ENCODE data around the gene CD300A. TPM values are rescaled to one million over a fixed set of nuclear protein-coding genes. Genes with fewer than 3 reads are reported as not detected.

Gene CD300A
- polyA plus RNA-seq, 1 donor (not counting 4 experiments of a cell fraction or from before 2014, with no cell fraction given): 0.07 TPM

DNA sequence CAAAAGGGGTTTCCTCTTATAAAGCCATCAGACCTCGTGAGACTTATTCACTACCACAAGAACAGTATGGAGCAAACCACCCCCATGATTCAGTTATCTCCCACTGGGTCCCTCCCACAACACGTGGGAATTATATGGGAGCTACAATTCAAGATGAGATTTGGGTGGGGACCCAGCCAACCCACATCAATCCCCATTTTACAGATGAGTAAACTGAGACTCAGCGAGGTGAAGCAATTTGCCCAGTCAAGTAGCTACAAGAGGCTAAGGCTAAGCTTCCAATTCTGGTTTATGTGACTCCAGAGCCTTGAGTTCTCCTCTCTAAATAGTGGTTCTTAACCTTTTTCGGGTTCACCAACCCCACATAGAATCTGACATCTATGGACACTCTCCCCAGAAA, 8.8 kb downstream of the CD300A start:
- Histone ChIP-seq H3K4me2 (ENCODE audit: control insufficient read depth, extremely low read depth, insufficient read depth, low read depth, low read length) (no peak overlapping the region), H3K4me3 (ENCODE audit: control insufficient read depth in 2 of 3, extremely low read depth in 1 of 3, insufficient read depth in 2 of 3, low read depth in 1 of 3, low read length in 3 of 3) (no peak overlapping the region), H3K9ac (ENCODE audit: control insufficient read depth, extremely low read depth, insufficient read depth, low read length) (no peak overlapping the region), H3K9me3 (ENCODE audit: control insufficient read depth, low read depth, low read length) (no peaks in the 10 kb centered on the region), H3K27me3 (ENCODE audit: control insufficient read depth, extremely low read depth, insufficient read depth, low read length) (peaks cover 11% of the 10 kb centered on the region), H3K36me3 (ENCODE audit: control insufficient read depth in 2 of 2, extremely low read depth in 1 of 2, insufficient read depth in 2 of 2, low read length in 2 of 2) (no peaks in the 10 kb centered on the region), H3K79me2 (ENCODE audit: control insufficient read depth, insufficient read depth, low read length) (no peaks in the 10 kb centered on the region), H2AFZ (ENCODE audit: control insufficient read depth, low read length) (no peak overlapping the region), H3K27ac (ENCODE audit: control insufficient read depth, insufficient read depth, low read length) (no peak overlapping the region), H4K20me1 (ENCODE audit: control insufficient read depth, extremely low read depth, insufficient read depth, low read length) (no peaks in the 10 kb centered on the region), H3K4me1 (ENCODE audit: control insufficient read depth, extremely low read depth, insufficient read depth, low read length) (no peaks in the 10 kb centered on the region), H3K9me1 (ENCODE audit: control insufficient read depth, extremely low read depth, insufficient read depth, low read length) (no peaks in the 10 kb centered on the region)
- dilution Hi-C loops (cut with MboI; ENCODE audit: extremely low pct_ligation_motif_present, low sequenced_read_pairs): no loop called here
- TF ChIP-seq, protein P1, sequence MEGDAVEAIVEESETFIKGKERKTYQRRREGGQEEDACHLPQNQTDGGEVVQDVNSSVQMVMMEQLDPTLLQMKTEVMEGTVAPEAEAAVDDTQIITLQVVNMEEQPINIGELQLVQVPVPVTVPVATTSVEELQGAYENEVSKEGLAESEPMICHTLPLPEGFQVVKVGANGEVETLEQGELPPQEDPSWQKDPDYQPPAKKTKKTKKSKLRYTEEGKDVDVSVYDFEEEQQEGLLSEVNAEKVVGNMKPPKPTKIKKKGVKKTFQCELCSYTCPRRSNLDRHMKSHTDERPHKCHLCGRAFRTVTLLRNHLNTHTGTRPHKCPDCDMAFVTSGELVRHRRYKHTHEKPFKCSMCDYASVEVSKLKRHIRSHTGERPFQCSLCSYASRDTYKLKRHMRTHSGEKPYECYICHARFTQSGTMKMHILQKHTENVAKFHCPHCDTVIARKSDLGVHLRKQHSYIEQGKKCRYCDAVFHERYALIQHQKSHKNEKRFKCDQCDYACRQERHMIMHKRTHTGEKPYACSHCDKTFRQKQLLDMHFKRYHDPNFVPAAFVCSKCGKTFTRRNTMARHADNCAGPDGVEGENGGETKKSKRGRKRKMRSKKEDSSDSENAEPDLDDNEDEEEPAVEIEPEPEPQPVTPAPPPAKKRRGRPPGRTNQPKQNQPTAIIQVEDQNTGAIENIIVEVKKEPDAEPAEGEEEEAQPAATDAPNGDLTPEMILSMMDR (optimal IDR thresholded peaks at IDR 0.05 in 1 of 3, IDR thresholded peaks at IDR 0.05 in 1 of 3, conservative IDR thresholded peaks at IDR 0.05 in 1 of 3; ENCODE audit: extremely low read depth in 1 of 3, insufficient read depth in 2 of 3, low read length in 3 of 3): no peak
- FAIRE-seq: no peak
- DNase-seq (ENCODE audit: low read depth, low spot score): no peak

DNA sequence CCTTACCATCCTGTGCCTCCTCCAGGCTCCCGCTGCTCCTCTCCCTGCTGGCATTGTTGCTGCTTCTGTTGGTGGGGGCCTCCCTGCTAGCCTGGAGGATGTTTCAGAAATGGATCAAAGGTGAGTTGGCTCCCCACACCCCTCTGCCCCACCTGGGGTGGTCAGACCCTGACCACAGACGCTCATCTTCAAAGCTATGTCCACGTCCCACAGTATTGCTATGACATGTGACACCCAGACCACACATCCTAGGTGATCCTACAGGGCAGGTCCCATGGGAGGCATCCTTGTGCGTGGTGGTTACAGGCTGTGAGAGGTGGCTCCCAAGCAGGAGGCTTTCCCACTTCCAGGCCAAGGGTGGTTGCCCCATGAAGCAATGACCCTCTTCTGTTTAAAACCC, 11.0 kb downstream of the CD300A start:
- no peak overlapping the region for H3K4me2 ChIP-seq (ENCODE audit: control insufficient read depth, extremely low read depth, insufficient read depth, low read depth, low read length)
- TF ChIP-seq, protein P1 (optimal IDR thresholded peaks at IDR 0.05 in 1 of 3, IDR thresholded peaks at IDR 0.05 in 1 of 3, conservative IDR thresholded peaks at IDR 0.05 in 1 of 3; ENCODE audit: extremely low read depth in 1 of 3, insufficient read depth in 2 of 3, low read length in 3 of 3): no peak
- TF ChIP-seq EZH2 (IDR thresholded peaks at IDR 0.05; ENCODE audit: low read length): no peak
- H3K9me3 ChIP-seq (ENCODE audit: control insufficient read depth, low read depth, low read length): no peaks in the 10 kb centered on the region
- no peak overlapping the region for H2AFZ ChIP-seq (ENCODE audit: control insufficient read depth, low read length)
- H3K27ac ChIP-seq (ENCODE audit: control insufficient read depth, insufficient read depth, low read length): no peak overlapping the region
- no peaks in the 10 kb centered on the region for H3K4me1 ChIP-seq (ENCODE audit: control insufficient read depth, extremely low read depth, insufficient read depth, low read length)
- H3K79me2 ChIP-seq (ENCODE audit: control insufficient read depth, insufficient read depth, low read length): no peaks in the 10 kb centered on the region
- DNase-seq (ENCODE audit: low read depth, low spot score) (no peak), FAIRE-seq (no peak)
- peaks cover 17% of the 10 kb centered on the region for H3K27me3 ChIP-seq (ENCODE audit: control insufficient read depth, extremely low read depth, insufficient read depth, low read length)
- no peak overlapping the region for H3K4me3 ChIP-seq (ENCODE audit: control insufficient read depth in 2 of 3, extremely low read depth in 1 of 3, insufficient read depth in 2 of 3, low read depth in 1 of 3, low read length in 3 of 3)
- no peaks in the 10 kb centered on the region for H3K36me3 ChIP-seq (ENCODE audit: control insufficient read depth in 2 of 2, extremely low read depth in 1 of 2, insufficient read depth in 2 of 2, low read length in 2 of 2)
- dilution Hi-C loops (cut with MboI; ENCODE audit: extremely low pct_ligation_motif_present, low sequenced_read_pairs): no loop called here
- no peaks in the 10 kb centered on the region for H3K9me1 ChIP-seq (ENCODE audit: control insufficient read depth, extremely low read depth, insufficient read depth, low read length)
- H3K9ac ChIP-seq (ENCODE audit: control insufficient read depth, extremely low read depth, insufficient read depth, low read length): no peak overlapping the region
- H4K20me1 ChIP-seq (ENCODE audit: control insufficient read depth, extremely low read depth, insufficient read depth, low read length): no peaks in the 10 kb centered on the region
